Measurements from ENCODE around the gene COX6B2. TPM values are rescaled to one million over a fixed set of nuclear protein-coding genes. Genes with fewer than 3 reads are reported as not detected.

Gene COX6B2
- total and polyA plus RNA-seq, 7 donors = 0.04 TPM; not detected in 6

DNA sequence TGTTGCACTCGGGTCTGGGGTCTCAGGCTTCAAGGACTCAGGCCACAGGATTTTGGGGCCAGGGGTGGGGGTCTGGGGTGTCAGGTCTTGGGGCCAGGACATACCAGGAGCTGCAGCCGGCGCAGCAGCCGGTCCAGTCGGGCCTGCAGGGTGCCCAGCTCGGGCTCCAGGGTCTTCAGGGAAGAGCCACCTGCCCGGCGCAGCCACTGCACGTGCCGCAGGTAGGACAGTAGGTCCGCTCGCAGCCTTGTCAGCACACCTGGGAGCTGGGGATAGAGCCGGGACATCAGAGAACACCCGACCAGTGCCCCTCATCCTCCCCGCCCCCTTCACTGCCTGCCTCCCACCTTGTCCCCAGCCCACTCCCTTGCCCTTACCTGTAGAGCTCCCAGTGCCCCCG, 13.6 kb upstream of the COX6B2 start:
- ATAC-seq (no peak), DNase-seq (no peak)
- Histone ChIP-seq H3K4me1 (no peaks in the 10 kb centered on the region), H3K4me3 (no peak overlapping the region), H3K27me3 (ENCODE audit: insufficient read depth in 3 of 3, low read length in 2 of 3) (peaks cover 0 to 48% (median 30%) of the 10 kb centered on the region in 3 donors), H3K9me3 (no peaks in the 10 kb centered on the region), H3K27ac (no peak overlapping the region), H3K36me3 (ENCODE audit: insufficient read depth in 1 of 2, low read depth in 1 of 2) (no peaks in the 10 kb centered on the region)
- TF ChIP-seq, protein P1, sequence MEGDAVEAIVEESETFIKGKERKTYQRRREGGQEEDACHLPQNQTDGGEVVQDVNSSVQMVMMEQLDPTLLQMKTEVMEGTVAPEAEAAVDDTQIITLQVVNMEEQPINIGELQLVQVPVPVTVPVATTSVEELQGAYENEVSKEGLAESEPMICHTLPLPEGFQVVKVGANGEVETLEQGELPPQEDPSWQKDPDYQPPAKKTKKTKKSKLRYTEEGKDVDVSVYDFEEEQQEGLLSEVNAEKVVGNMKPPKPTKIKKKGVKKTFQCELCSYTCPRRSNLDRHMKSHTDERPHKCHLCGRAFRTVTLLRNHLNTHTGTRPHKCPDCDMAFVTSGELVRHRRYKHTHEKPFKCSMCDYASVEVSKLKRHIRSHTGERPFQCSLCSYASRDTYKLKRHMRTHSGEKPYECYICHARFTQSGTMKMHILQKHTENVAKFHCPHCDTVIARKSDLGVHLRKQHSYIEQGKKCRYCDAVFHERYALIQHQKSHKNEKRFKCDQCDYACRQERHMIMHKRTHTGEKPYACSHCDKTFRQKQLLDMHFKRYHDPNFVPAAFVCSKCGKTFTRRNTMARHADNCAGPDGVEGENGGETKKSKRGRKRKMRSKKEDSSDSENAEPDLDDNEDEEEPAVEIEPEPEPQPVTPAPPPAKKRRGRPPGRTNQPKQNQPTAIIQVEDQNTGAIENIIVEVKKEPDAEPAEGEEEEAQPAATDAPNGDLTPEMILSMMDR (IDR thresholded peaks at IDR 0.05) = no peak
- intact Hi-C loops (cut with DNase I) = no loop called here
- WGBS, 3 donors = 79 to 83% (median 80%) methylated on average over 15 to 16 of the region's 16 CpGs

DNA sequence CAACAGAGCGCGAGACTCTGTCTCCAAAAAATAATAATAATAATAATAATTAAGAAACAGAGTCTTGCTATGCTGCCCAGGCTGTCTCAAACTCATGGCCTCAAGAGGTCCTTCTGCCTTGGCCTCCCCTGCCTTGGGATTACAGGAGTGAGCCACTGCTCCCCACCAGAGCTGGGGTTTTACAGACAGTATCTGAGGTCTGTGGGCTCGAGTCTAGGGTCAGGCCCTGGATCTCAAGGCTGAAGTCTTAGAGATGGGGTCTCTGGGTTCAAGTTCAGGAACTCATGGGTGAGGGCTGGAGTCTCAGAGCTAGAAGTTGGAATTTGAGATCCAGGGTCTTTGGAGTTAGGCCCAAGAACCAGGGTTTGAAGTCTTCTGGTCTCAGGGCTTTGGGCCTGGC, 12.3 kb upstream of the COX6B2 start:
- no peaks in the 10 kb centered on the region for H3K9me3 ChIP-seq
- H3K27me3 ChIP-seq (ENCODE audit: insufficient read depth in 3 of 3, low read length in 2 of 3) = peaks cover 0 to 37% (median 22%) of the 10 kb centered on the region in 3 donors
- no peak overlapping the region for H3K4me3 ChIP-seq
- H3K36me3 ChIP-seq (ENCODE audit: insufficient read depth in 1 of 2, low read depth in 1 of 2) = no peaks in the 10 kb centered on the region
- DNase-seq (no peak), ATAC-seq (no peak)
- TF ChIP-seq, protein P1 (IDR thresholded peaks at IDR 0.05) = no peak
- H3K4me1 ChIP-seq = no peaks in the 10 kb centered on the region
- 60 to 80% (median 77%) methylated on average over 3 of the region's 3 CpGs for WGBS, 3 donors
- H3K27ac ChIP-seq = no peak overlapping the region
- intact Hi-C loops (cut with DNase I) = no loop called here

DNA sequence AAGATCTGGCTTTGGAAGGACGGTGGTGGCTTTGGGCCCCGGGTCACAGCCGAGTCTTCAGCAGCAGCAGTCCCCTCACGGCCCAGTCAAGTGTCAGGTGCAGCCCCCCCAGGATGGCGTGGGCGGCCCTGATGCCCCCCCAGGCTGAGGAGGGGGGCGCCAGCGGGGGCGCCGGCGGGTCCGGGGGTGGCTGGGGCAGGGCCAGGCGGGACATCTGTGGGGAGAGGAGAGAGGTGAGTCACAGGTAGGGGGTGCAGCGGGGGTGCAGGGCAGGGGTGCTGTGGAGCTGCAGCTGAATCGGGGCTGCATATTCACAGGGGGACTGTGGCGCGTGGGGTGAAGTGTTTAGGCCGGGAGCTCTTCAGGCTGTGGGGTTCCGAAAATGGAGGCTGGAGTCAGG, 11.4 kb upstream of the COX6B2 start:
- 66 to 68% (median 68%) methylated on average over 19 of the region's 19 CpGs for WGBS, 3 donors
- no peak overlapping the region for H3K4me3 ChIP-seq
- DNase-seq (no peak), ATAC-seq (no peak)
- H3K36me3 ChIP-seq (ENCODE audit: insufficient read depth in 1 of 2, low read depth in 1 of 2) = no peaks in the 10 kb centered on the region
- H3K9me3 ChIP-seq = no peaks in the 10 kb centered on the region
- TF ChIP-seq, protein P1 (IDR thresholded peaks at IDR 0.05) = no peak
- H3K4me1 ChIP-seq = no peaks in the 10 kb centered on the region
- H3K27me3 ChIP-seq (ENCODE audit: insufficient read depth in 3 of 3, low read length in 2 of 3) = peaks cover 0 to 29% (median 20%) of the 10 kb centered on the region in 3 donors
- H3K27ac ChIP-seq = no peak overlapping the region
- intact Hi-C loops (cut with DNase I) = no loop called here

DNA sequence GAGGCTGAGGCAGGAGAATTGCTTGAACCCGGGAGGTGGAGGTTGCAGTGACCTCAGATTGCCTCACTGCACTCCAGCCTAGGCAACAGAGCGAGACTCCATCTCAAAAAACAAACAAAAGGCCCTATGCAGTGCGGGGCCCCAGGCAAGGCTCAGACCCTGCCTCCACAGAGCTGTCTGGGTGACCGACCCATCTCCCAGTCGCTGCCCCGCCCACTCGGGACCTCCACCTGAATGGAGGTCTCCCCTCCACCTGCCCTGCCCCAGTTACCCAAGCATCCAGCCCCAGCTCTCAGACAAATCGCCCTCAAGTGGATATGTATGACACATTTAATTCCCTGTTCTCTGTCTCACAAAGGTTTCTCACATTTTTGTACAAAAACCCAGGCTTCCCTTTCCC, 10.7 kb upstream of the COX6B2 start:
- TF ChIP-seq, protein P1 (IDR thresholded peaks at IDR 0.05) = no peak
- H3K4me3 ChIP-seq = no peak overlapping the region
- ATAC-seq (no peak), DNase-seq (no peak)
- peaks cover 0 to 22% (median 14%) of the 10 kb centered on the region in 3 donors for H3K27me3 ChIP-seq (ENCODE audit: insufficient read depth in 3 of 3, low read length in 2 of 3)
- no peaks in the 10 kb centered on the region for H3K9me3 ChIP-seq
- 88 to 90% (median 88%) methylated on average over 6 to 8 of the region's 8 CpGs for WGBS, 3 donors
- H3K36me3 ChIP-seq (ENCODE audit: insufficient read depth in 1 of 2, low read depth in 1 of 2) = no peaks in the 10 kb centered on the region
- intact Hi-C loops (cut with DNase I) = no loop called here
- H3K27ac ChIP-seq = no peak overlapping the region
- H3K4me1 ChIP-seq = no peaks in the 10 kb centered on the region

DNA sequence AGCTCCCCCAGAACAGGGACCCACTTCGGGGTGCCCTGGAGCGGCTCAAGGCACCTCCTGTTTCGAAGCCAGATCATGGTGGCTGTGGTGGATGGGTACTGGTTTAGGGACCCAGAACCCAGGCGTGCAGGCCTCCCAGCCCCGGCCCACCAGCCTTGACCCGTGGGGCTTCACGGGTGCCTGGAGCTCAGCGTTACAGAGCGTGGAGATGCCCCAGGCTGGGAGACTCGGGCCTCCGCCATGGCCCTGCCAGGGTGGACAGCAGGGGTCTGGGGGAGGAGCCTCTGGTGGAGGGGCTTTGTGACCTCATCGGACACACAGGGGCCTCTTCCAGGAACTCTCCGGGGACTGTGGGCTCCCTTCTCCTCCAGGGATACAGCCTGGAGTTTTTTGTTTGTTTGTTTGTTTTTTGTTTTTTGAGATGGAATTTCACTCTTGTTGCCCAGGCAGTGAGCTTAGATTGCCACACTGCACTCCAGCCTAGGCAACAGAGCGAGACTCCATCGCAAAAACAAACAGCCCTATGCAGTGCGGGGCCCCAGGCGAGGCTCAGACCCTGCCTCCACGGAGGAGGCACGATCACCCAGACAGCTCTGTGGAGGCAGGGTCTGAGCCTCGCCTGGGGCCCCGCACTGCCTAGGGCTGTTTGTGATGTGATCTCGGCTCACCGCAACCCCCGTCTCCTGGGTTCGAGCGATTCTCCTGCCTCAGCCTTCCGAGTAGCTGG, 8.6 kb upstream of the COX6B2 start, which contains the start of gene GARIN5B:
Gene GARIN5B (minus strand): TSS at position 271 of the 727 bp plus-strand sequence. CDS start 194 bp downstream, at position 77.
- H3K9me3 ChIP-seq = no peaks in the 10 kb centered on the region
- no peak within 1 kb of the TSS for H3K4me3 ChIP-seq
- ATAC-seq = no peak
- intact Hi-C loops (cut with DNase I) = no loop called here
- no peaks in the 10 kb centered on the region for H3K4me1 ChIP-seq
- peaks cover 0 to 5% (median 3%) of the 10 kb centered on the region in 3 donors for H3K27me3 ChIP-seq (ENCODE audit: insufficient read depth in 3 of 3, low read length in 2 of 3)
- TF ChIP-seq, protein P1 (IDR thresholded peaks at IDR 0.05) = no peak
- H3K27ac ChIP-seq = no peak within 1 kb of the TSS
- H3K36me3 ChIP-seq (ENCODE audit: insufficient read depth in 1 of 2, low read depth in 1 of 2) = no peaks in the 10 kb centered on the region
- 73 to 81% (median 77%) methylated on average over 27 of the region's 27 CpGs for WGBS, 3 donors
- DNase-seq = no peak
